Activated B cell treated with CpG ODN at 0.5 μM for 24 hours (primary cell): Measurements from ENCODE around the gene PARN. TPM values are rescaled to one million over a fixed set of nuclear protein-coding genes. Genes with fewer than 3 reads are reported as not detected.
"Not testable (repeated sequence)": the region's sequence is repeated elsewhere in the genome, so short reads cannot be mapped to it uniquely, and the experiment has no call there.

Source experiments
- ATAC-seq: fragments of 200-7000 bp; cut with Tn5 transposase; one replicate; pipeline ENCODE4 v1.10.0; 2021; ENCODE audit warnings: low read depth, mild to moderate bottlenecking, moderate library complexity
- CTCF ChIA-PET: fragments of 350-600 bp; sonication (Branson Sonifier 250); formaldehyde crosslinking; loops from one replicate; lab custom pipeline; 2021; ENCODE audit warnings: antibody characterized with exemption; lab: Charles Lee
- POLR2A ChIA-PET: fragments of 350-600 bp; sonication (Branson Sonifier 250); formaldehyde crosslinking; loops from one replicate; lab custom pipeline; 2021; ENCODE audit warnings: antibody characterized with exemption; lab: Charles Lee
- DNase-seq: peaks from one replicate; pipeline ENCODE4 v3.0.0; 2022
- H3K27ac Mint-ChIP-seq: one replicate; pipeline ENCODE4 v1.8.0; 2020; ENCODE audit warnings: mixed read lengths
- H3K27me3 Mint-ChIP-seq: one replicate; pipeline ENCODE4 v1.8.0; 2021; ENCODE audit warnings: mixed read lengths
- H3K36me3 Mint-ChIP-seq: one replicate; pipeline ENCODE4 v1.8.0; 2021; ENCODE audit warnings: low read depth, mixed read lengths
- H3K4me1 Mint-ChIP-seq: one replicate; pipeline ENCODE4 v1.8.0; 2021; ENCODE audit warnings: mixed read lengths
- H3K4me3 Mint-ChIP-seq: one replicate; pipeline ENCODE4 v1.8.0; 2020; ENCODE audit warnings: mild to moderate bottlenecking, mixed read lengths
- H3K9me3 Mint-ChIP-seq: one replicate; pipeline ENCODE4 v1.8.0; 2020; ENCODE audit warnings: mixed read lengths
- intact Hi-C: fragments of 100-400 bp; cut with micrococcal nuclease; formaldehyde crosslinking; loops from one replicate; pipeline ENCODE4 v1.15.1; 2024
- total RNA-seq: library from RNA; stranded (reverse); gene quantifications from 2 replicates; pipeline ENCODE4 v1.2.3, GENCODE V29; 2022
- TF ChIP-seq, protein P1 (sequence below): fragments of 200-600 bp; IDR thresholded peaks from one replicate; pipeline ENCODE4 v1.8.0; 2022; ENCODE audit warnings: antibody characterized with exemption, mild to moderate bottlenecking

Gene PARN
- total RNA-seq, 1 donor from 2014 or later: 47.3 TPM

DNA sequence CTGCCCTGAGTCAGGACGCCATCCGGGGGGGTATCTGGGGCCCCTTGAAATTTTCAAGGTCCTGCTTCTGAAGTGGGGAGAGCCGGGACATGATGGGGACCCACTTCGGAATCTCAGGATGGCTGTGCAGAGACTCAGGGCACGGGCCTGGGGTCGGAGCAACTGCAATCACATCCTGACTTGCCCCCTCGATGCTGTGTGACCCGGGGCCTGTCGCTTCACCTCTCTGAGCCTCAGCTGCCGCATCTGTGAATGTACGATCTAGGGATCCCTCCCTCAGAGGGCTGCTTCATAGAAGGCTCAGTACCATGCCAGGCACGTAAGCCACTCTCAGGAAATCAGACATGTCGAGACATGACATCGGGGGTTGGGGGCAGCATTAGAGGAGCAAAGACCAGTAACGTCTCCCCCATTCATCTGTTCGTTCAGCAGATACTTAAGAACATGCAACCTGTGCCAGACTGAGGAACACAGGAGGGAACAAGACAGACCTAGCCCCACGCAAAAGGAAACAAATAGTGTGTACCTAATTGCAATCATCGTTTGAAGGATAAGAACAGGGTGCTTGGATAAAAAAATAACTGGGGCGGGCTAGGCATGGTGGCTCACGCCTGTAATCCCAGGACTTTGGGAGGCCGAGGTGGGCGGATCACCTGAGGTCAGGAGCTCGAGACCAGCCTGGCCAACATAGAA is 229.6 kb downstream of the PARN start:
- Mint-ChIP-seq H3K27me3 (no peaks in the 10 kb centered on the region), H3K9me3 (no peaks in the 10 kb centered on the region), H3K4me1 (peaks cover 4% of the 10 kb centered on the region), H3K27ac (no peak overlapping the region), H3K36me3 (no peaks in the 10 kb centered on the region), H3K4me3 (no peak overlapping the region)
- intact Hi-C loops: no loop called here
- no peak for ATAC-seq
- DNase-seq: no peak
- TF ChIP-seq, protein P1, sequence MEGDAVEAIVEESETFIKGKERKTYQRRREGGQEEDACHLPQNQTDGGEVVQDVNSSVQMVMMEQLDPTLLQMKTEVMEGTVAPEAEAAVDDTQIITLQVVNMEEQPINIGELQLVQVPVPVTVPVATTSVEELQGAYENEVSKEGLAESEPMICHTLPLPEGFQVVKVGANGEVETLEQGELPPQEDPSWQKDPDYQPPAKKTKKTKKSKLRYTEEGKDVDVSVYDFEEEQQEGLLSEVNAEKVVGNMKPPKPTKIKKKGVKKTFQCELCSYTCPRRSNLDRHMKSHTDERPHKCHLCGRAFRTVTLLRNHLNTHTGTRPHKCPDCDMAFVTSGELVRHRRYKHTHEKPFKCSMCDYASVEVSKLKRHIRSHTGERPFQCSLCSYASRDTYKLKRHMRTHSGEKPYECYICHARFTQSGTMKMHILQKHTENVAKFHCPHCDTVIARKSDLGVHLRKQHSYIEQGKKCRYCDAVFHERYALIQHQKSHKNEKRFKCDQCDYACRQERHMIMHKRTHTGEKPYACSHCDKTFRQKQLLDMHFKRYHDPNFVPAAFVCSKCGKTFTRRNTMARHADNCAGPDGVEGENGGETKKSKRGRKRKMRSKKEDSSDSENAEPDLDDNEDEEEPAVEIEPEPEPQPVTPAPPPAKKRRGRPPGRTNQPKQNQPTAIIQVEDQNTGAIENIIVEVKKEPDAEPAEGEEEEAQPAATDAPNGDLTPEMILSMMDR: no peak
- ChIA-PET CTCF (no interaction called here), POLR2A (no interaction called here)

DNA sequence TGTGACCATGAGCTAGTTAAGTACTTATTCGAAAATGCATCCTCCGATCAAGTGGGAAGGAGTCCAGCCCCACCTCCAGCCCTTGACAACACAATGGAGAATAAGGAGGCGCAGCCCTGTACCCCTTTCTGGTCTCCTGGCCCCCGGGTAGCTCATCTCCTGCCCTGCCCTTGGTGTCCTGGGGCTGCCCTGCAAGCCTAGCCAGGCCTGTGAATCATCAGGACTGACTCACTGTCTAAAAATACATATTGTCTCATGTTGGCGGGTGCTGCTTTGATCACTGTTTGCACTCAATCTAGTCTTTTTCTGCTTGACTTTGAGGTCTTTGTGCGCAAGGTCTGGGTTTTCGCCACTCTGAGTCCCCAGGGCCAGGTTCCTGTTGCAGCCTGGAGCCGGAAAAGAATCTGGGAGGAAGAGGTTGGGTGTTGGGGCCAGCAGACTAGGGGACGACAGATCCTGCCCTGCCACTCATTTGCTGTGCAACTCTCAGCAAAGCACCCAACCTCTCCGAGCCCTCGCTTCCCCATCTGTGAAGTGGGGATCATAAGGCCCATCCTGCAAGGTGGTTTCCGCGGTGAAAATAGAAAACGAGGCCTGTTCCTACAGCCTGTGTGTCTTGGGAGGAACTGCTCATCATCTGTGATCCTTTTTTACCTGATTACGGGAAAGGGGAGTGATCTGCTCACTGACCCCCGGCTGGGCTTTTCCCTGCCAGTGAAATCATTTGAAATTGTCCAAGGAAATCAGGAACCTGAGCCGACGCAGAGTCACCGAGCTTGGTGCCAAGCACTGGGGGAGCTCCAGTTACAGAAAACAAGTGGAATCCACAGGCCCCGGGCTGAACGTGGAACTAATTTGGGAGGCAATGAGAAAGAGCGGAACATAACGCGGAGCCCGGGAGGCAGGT is 230.4 kb downstream of the PARN start:
- no peak overlapping the region for H3K4me3 Mint-ChIP-seq
- ChIA-PET POLR2A (no interaction called here), CTCF (no interaction called here)
- H3K27me3 Mint-ChIP-seq: no peaks in the 10 kb centered on the region
- no peaks in the 10 kb centered on the region for H3K9me3 Mint-ChIP-seq
- no peaks in the 10 kb centered on the region for H3K4me1 Mint-ChIP-seq
- DNase-seq (no peak), ATAC-seq (no peak)
- no peaks in the 10 kb centered on the region for H3K36me3 Mint-ChIP-seq
- intact Hi-C loops: no loop called here
- H3K27ac Mint-ChIP-seq: no peak overlapping the region
- TF ChIP-seq, protein P1: no peak

GRCh38 chr16:14398014-14398717 is 231.9 kb downstream of the PARN start:
- Mint-ChIP-seq H3K4me1 (no peaks in the 10 kb centered on the region), H3K27me3 (no peaks in the 10 kb centered on the region), H3K4me3 (no peak overlapping the region), H3K9me3 (no peaks in the 10 kb centered on the region), H3K36me3 (no peaks in the 10 kb centered on the region), H3K27ac (no peak overlapping the region)
- intact Hi-C loops: no loop called here
- no peak for DNase-seq
- TF ChIP-seq, protein P1: no peak
- ATAC-seq: no peak
- POLR2A ChIA-PET: no interaction called here
- CTCF ChIA-PET: no interaction called here

DNA sequence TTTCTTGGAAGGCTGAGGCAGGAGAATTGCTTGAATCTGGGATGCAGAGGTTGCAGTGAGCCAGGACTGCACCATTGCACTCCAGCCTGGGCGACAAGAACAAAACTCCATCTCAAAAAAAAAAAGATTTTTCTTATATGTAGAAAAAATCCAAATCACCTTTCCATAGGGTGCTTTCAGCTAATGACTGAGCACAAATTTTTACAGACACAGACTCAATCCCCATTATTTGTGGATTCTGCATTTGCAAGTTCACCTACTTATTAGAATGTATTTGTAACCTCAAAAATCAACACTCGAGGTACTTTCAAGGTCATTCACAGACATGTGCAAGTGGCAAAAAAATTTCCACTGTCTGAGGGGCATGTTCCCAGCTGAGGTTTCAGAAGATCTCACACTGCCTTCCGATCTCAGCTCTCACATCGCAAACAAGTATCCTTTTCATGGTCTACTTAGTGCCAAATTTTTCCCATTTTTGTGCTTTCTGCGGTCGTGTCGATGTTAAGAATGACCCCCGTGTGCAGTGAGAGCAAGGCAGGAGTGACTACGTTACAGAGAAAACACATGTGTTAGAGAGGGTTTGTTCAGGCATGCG is 234.3 kb downstream of the PARN start:
- H3K4me1 Mint-ChIP-seq, intact Hi-C loops, POLR2A ChIA-PET, H3K27ac Mint-ChIP-seq, CTCF ChIA-PET, H3K9me3 Mint-ChIP-seq, H3K4me3 Mint-ChIP-seq, H3K36me3 Mint-ChIP-seq, H3K27me3 Mint-ChIP-seq, DNase-seq, ATAC-seq: not testable (repeated sequence)

DNA sequence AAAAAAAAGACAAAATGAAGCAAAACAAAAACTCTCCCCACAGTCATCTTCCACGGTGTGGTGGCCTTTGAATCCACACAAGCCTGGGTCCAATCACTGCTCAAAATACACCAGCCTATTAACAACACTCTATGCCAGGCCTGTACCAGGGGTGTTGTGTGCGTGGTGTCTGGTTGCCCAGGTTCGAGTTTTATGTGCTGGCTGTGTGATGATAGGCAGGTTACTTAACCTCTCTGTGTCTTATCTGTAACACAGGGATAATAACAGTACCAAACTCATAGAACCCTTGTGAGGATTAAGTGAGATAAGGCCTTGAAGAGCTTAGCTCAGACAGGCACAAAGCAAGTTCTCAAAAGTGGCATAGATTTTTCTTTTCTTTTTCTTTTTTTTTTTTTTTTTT is 235.2 kb downstream of the PARN start:
- DNase-seq (no peak), ATAC-seq (no peak)
- no peak overlapping the region for H3K4me3 Mint-ChIP-seq
- CTCF ChIA-PET: no interaction called here
- H3K9me3 Mint-ChIP-seq: no peaks in the 10 kb centered on the region
- H3K36me3 Mint-ChIP-seq: no peaks in the 10 kb centered on the region
- no peaks in the 10 kb centered on the region for H3K27me3 Mint-ChIP-seq
- H3K4me1 Mint-ChIP-seq: no peaks in the 10 kb centered on the region
- TF ChIP-seq, protein P1: no peak
- no peak overlapping the region for H3K27ac Mint-ChIP-seq
- intact Hi-C loops: no loop called here
- POLR2A ChIA-PET: no interaction called here
